B cell (primary cell): ENCODE results near the gene OR5AU1. TPM values are rescaled to one million over a fixed set of nuclear protein-coding genes. Genes with fewer than 3 reads are reported as not detected.

Source experiments
- ATAC-seq: fragments of 200-7000 bp; cut with Tn5 transposase; one replicate; pipeline ENCODE4 v1.10.0; 2021; ENCODE audit warnings: low read depth, mild to moderate bottlenecking, moderate number of reproducible peaks, moderate library complexity
- CTCF ChIA-PET: fragments of 350-600 bp; sonication (Branson Sonifier 250); formaldehyde crosslinking; loops from one replicate; lab custom pipeline; 2021; ENCODE audit warnings: antibody characterized with exemption, inconsistent platforms; lab: Charles Lee
- POLR2A ChIA-PET: fragments of 350-600 bp; sonication (Branson Sonifier 250); formaldehyde crosslinking; loops from one replicate; lab custom pipeline; 2021; ENCODE audit warnings: antibody characterized with exemption; lab: Charles Lee
- DNase-seq: peaks from one replicate; pipeline ENCODE4 v3.0.0; 2013
- H2AFZ ChIP-seq: 2 replicates; pipeline ENCODE4 v1.6.1; 2012; ENCODE audit warnings: mild to moderate bottlenecking, low read depth, low read length; ENCODE audit not compliant: insufficient read depth, poor library complexity, severe bottlenecking
- H3K27ac ChIP-seq, 2 donors: 1 replicate in 1 of 2; 2 replicates in 1 of 2; pipeline ENCODE4 v1.5.1; 2012 to 2013; ENCODE audit warnings: low read length in 2 of 2, mild to moderate bottlenecking in 2 of 2, moderate library complexity in 1 of 2
- H3K27me3 ChIP-seq, 4 experiments: fragments of 200-600 bp in 1 of 4; sonication (generic) in 1 of 4; replicated peaks in 1 of 4; 1 replicate in 2 of 4; 2 replicates in 2 of 4; pipeline versions ENCODE4 v1.6.1 to v1.7.0; 2013 to 2016; ENCODE audit warnings: low read length in 3 of 4, mild to moderate bottlenecking in 2 of 4, mixed read lengths in 1 of 4, moderate library complexity in 1 of 4; ENCODE audit not compliant: insufficient read depth in 4 of 4, control insufficient read depth in 3 of 4; ENCODE audit errors: control extremely low read depth in 1 of 4
- H3K36me3 ChIP-seq, 2 experiments: replicated peaks in 1 of 2; 1 replicate in 1 of 2; 2 replicates in 1 of 2; pipeline versions ENCODE4 v1.6.1 to v1.7.1; 2013; ENCODE audit warnings: low read length in 1 of 2; ENCODE audit not compliant: insufficient read depth in 2 of 2, control insufficient read depth in 1 of 2; ENCODE audit errors: control extremely low read depth in 1 of 2, extremely low read depth in 1 of 2
- H3K4me1 ChIP-seq, 2 donors: fragments of 200-600 bp in 1 of 2; sonication (generic) in 1 of 2; 1 replicate in 1 of 2; 2 replicates in 1 of 2; pipeline versions ENCODE4 v1.5.1 to v1.6.1; 2013 to 2017; ENCODE audit warnings: low read length in 2 of 2; ENCODE audit not compliant: control insufficient read depth in 2 of 2, insufficient read depth in 2 of 2
- H3K4me2 ChIP-seq: replicated peaks from 2 replicates; pipeline ENCODE3; 2012; ENCODE audit warnings: mild to moderate bottlenecking, low read depth, low read length; ENCODE audit not compliant: poor library complexity, severe bottlenecking
- H3K4me3 ChIP-seq, 5 experiments: fragments of 200-600 bp in 1 of 5; sonication (generic) in 1 of 5; 1 replicate in 3 of 5; 2 replicates in 2 of 5; pipeline versions ENCODE4 v1.5.1 to v1.7.0; 2011 to 2016; ENCODE audit warnings: low read length in 4 of 5, mild to moderate bottlenecking in 4 of 5, low read depth in 2 of 5, control low read depth in 1 of 5, moderate library complexity in 1 of 5; ENCODE audit not compliant: insufficient read depth in 1 of 5; ENCODE audit errors: control extremely low read depth in 1 of 5, extremely low read depth in 1 of 5
- H3K79me2 ChIP-seq: fragments of 200-600 bp; sonication (generic); one replicate; pipeline ENCODE4 v1.6.0; 2016; ENCODE audit warnings: low read length; ENCODE audit not compliant: control insufficient read depth, insufficient read depth
- H3K9ac ChIP-seq: fragments of 200-600 bp; sonication (generic); 2 replicates; pipeline ENCODE4 v1.6.1; 2017; ENCODE audit warnings: mild to moderate bottlenecking, low read length, moderate library complexity
- H3K9me3 ChIP-seq, 3 donors: one replicate each; pipeline versions ENCODE4 v1.6.1 to v1.7.1; 2013; ENCODE audit warnings: low read length in 2 of 3; ENCODE audit not compliant: control insufficient read depth in 2 of 3, insufficient read depth in 1 of 3; ENCODE audit errors: control extremely low read depth in 1 of 3
- H4K20me1 ChIP-seq: 2 replicates; pipeline ENCODE4 v1.6.0; 2012; ENCODE audit warnings: mild to moderate bottlenecking, low read length; ENCODE audit not compliant: insufficient read depth, control insufficient read depth, poor library complexity, severe bottlenecking
- H3K27ac Mint-ChIP-seq: one replicate; pipeline ENCODE4 v1.8.0; 2021; ENCODE audit warnings: mixed read lengths
- H3K27me3 Mint-ChIP-seq: one replicate; pipeline ENCODE4 v1.8.0; 2021; ENCODE audit warnings: mixed read lengths
- H3K4me1 Mint-ChIP-seq: one replicate; pipeline ENCODE4 v1.8.0; 2021; ENCODE audit warnings: mixed read lengths
- H3K4me3 Mint-ChIP-seq: one replicate; pipeline ENCODE4 v1.8.0; 2021; ENCODE audit warnings: mixed read lengths
- H3K9me3 Mint-ChIP-seq: one replicate; pipeline ENCODE4 v1.8.0; 2022; ENCODE audit warnings: mixed read lengths; ENCODE audit not compliant: insufficient read depth
- EZH2 ChIP-seq: IDR thresholded peaks from 2 replicates; pipeline ENCODE4 v1.6.1; 2012; ENCODE audit warnings: borderline replicate concordance, low read depth, mild to moderate bottlenecking, moderate library complexity, low read length; ENCODE audit not compliant: insufficient read depth, poor library complexity, severe bottlenecking
- whole genome bisulfite sequencing: methylation state at CpG from one replicate; pipeline ENCODE4 v1.1.5; 2013; ENCODE audit warnings: missing lambda C conversion rate; ENCODE audit not compliant: insufficient coverage; 5-methylcytosine and 5-hydroxymethylcytosine counted together
- intact Hi-C: fragments of 100-400 bp; cut with micrococcal nuclease; formaldehyde crosslinking; loops from one replicate; pipeline ENCODE4 v1.10.0; 2022
- polyA plus RNA-seq: library from polyadenylated mRNA; depleted of rRNA; stranded (reverse); fragments of >200 nt; gene quantifications from 2 replicates; pipeline ENCODE4 v1.2.3, GENCODE V29; 2012
- small RNA-seq: library from RNA; depleted of rRNA; stranded (forward); fragments of <200 nt; gene quantifications from one replicate; pipeline ENCODE3, GENCODE V24; 2012; ENCODE audit warnings: low replicate concordance, low read depth; ENCODE audit not compliant: insufficient read length
- total RNA-seq, 2 donors: library from RNA; stranded (reverse); fragments of 120-200 nt in 1 of 2; gene quantifications; 1 replicate in 1 of 2; 2 replicates in 1 of 2; pipeline versions ENCODE4 v1.2.3 to v1.2.4, GENCODE V29; 2013 to 2022
- TF ChIP-seq, protein P1 (sequence below): fragments of 200-600 bp; IDR thresholded peaks from one replicate; pipeline ENCODE4 v1.8.0; 2022; ENCODE audit warnings: antibody characterized with exemption, mild to moderate bottlenecking

The OR5AU1 gene
- total and polyA plus RNA-seq, 2 donors (not counting 1 experiment from before 2014, with no cell fraction given) = not detected

DNA sequence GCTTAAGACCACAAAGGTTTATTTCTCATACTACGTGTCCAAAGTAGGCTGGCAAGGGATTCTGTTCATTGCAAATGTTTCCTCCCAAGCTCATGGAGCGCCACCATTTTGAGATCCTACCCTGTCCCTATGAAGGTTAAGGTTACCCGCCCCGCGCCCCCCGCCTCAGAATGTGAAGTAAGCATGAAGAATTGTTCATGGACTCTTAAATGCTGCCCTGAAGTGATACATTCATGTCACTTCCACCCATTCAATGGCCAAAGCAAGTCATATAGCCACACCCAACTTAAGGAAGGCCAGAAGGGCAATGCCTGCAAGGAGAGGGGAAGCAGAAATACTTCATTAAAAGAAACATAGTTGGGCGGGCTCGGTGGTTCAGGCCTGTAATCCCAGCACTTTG, 50.8 kb downstream of the OR5AU1 start:
- ATAC-seq (no peak), DNase-seq (no peak)
- no peaks in the 10 kb centered on the region for H3K9me3 Mint-ChIP-seq
- Histone ChIP-seq H3K4me1 (peaks cover 12 to 20% of the 10 kb centered on the region in 2 donors), H3K79me2 (no peaks in the 10 kb centered on the region), H3K27ac (no peak overlapping the region), H4K20me1 (no peaks in the 10 kb centered on the region), H2AFZ (no peak overlapping the region), H3K9ac (no peak overlapping the region), H3K4me3 (no peak overlapping the region), H3K36me3 (no peaks in the 10 kb centered on the region), H3K4me2 (no peak overlapping the region), H3K27me3 (peaks cover 0 to 15% (median 6%) of the 10 kb centered on the region in 4 experiments), H3K9me3 (no peaks in the 10 kb centered on the region)
- ChIA-PET CTCF (interaction anchor here (0.7 to 11.8 kb wide), 22 partner anchors 9 to 175 kb away, joined by 3 to 348 read pairs (median 6); partner anchors contain the start of genes ARHGEF40, NDRG2 and RPGRIP1), POLR2A (interaction anchor here (0.9 to 2.6 kb wide), 4 partner anchors 34 to 93 kb away, joined by 3 to 27 read pairs (median 8); partner anchors contain the start of gene ARHGEF40)
- intact Hi-C loops = loop anchor here (2.0 to 10.0 kb wide), 2 partner anchors 80 to 490 kb away; partner anchors contain the start of gene NDRG2
- peaks cover 12% of the 10 kb centered on the region for H3K4me1 Mint-ChIP-seq
- WGBS = 90% methylated on average over 2 of the region's 8 CpGs
- no peak overlapping the region for H3K27ac Mint-ChIP-seq
- peaks cover 16% of the 10 kb centered on the region for H3K27me3 Mint-ChIP-seq
- no peak for TF ChIP-seq EZH2
- TF ChIP-seq, protein P1, sequence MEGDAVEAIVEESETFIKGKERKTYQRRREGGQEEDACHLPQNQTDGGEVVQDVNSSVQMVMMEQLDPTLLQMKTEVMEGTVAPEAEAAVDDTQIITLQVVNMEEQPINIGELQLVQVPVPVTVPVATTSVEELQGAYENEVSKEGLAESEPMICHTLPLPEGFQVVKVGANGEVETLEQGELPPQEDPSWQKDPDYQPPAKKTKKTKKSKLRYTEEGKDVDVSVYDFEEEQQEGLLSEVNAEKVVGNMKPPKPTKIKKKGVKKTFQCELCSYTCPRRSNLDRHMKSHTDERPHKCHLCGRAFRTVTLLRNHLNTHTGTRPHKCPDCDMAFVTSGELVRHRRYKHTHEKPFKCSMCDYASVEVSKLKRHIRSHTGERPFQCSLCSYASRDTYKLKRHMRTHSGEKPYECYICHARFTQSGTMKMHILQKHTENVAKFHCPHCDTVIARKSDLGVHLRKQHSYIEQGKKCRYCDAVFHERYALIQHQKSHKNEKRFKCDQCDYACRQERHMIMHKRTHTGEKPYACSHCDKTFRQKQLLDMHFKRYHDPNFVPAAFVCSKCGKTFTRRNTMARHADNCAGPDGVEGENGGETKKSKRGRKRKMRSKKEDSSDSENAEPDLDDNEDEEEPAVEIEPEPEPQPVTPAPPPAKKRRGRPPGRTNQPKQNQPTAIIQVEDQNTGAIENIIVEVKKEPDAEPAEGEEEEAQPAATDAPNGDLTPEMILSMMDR = no peak
- H3K4me3 Mint-ChIP-seq = no peak overlapping the region

Small RNA genes within 50 kb of the gene (small RNA-seq; reads per million reads assigned to genes)
- not detected for gene RNU6-252P

Other genes with a start within 250 kb of the OR5AU1 start
- gene RNASE2, start 200.6 kb downstream of the OR5AU1 start, total RNA-seq = not detected in 2 replicates
- gene RNASE2, start 200.6 kb downstream of the OR5AU1 start, polyA plus RNA-seq = 0.54 TPM in 1 of 2 replicates, not detected in the other
- 116 and 118 TPM in 2 replicates for gene METTL17, start 166.1 kb downstream of the OR5AU1 start, total RNA-seq
- gene METTL17, start 166.1 kb downstream of the OR5AU1 start, polyA plus RNA-seq = 184 and 201 TPM in 2 replicates
- gene SLC39A2, start 156.8 kb downstream of the OR5AU1 start, total RNA-seq = 0.25 and 0.51 TPM in 2 replicates
- gene SLC39A2, start 156.8 kb downstream of the OR5AU1 start, polyA plus RNA-seq = 0.07 and 0.20 TPM in 2 replicates
- 9.5 and 10.2 TPM in 2 replicates for gene NDRG2, start 131.0 kb downstream of the OR5AU1 start, total RNA-seq
- 9.8 and 11.8 TPM in 2 replicates for gene NDRG2, start 131.0 kb downstream of the OR5AU1 start, polyA plus RNA-seq
- not detected in 2 replicates for gene TPPP2, start 125.8 kb downstream of the OR5AU1 start, total RNA-seq
- gene TPPP2, start 125.8 kb downstream of the OR5AU1 start, polyA plus RNA-seq = not detected in 2 replicates
- gene RNASE13, start 121.3 kb downstream of the OR5AU1 start, total RNA-seq = not detected in 2 replicates
- not detected in 2 replicates for gene RNASE13, start 121.3 kb downstream of the OR5AU1 start, polyA plus RNA-seq
- gene RNASE7, start 113.7 kb downstream of the OR5AU1 start, total RNA-seq = not detected in 2 replicates
- not detected in 2 replicates for gene RNASE7, start 113.7 kb downstream of the OR5AU1 start, polyA plus RNA-seq
- not detected in 2 replicates for gene RNASE8, start 98.2 kb downstream of the OR5AU1 start, total RNA-seq
- not detected in 2 replicates for gene RNASE8, start 98.2 kb downstream of the OR5AU1 start, polyA plus RNA-seq
- gene ARHGEF40, start 85.8 kb downstream of the OR5AU1 start, total RNA-seq = 1.7 and 2.3 TPM in 2 replicates
- 0.53 and 1.0 TPM in 2 replicates for gene ARHGEF40, start 85.8 kb downstream of the OR5AU1 start, polyA plus RNA-seq
- 3.5 and 6.4 TPM in 2 replicates for gene ZNF219, start 57.4 kb downstream of the OR5AU1 start, total RNA-seq
- 3.3 and 6.3 TPM in 2 replicates for gene ZNF219, start 57.4 kb downstream of the OR5AU1 start, polyA plus RNA-seq
- gene TMEM253, start 55.0 kb downstream of the OR5AU1 start, total RNA-seq = not detected in 2 replicates
- gene TMEM253, start 55.0 kb downstream of the OR5AU1 start, polyA plus RNA-seq = not detected in 2 replicates
- gene HNRNPC, start 113.4 kb upstream of the OR5AU1 start, total RNA-seq = 496 and 497 TPM in 2 replicates
- 358 and 518 TPM in 2 replicates for gene HNRNPC, start 113.4 kb upstream of the OR5AU1 start, polyA plus RNA-seq
- gene RPGRIP1, start 124.0 kb upstream of the OR5AU1 start, total RNA-seq = 0.86 and 0.87 TPM in 2 replicates
- 0.22 and 0.39 TPM in 2 replicates for gene RPGRIP1, start 124.0 kb upstream of the OR5AU1 start, polyA plus RNA-seq
- 78.3 and 84.4 TPM in 2 replicates for gene SUPT16H, start 228.0 kb upstream of the OR5AU1 start, total RNA-seq
- 28.3 and 33.3 TPM in 2 replicates for gene SUPT16H, start 228.0 kb upstream of the OR5AU1 start, polyA plus RNA-seq